Keratinocyte (primary cell): ENCODE results near the gene DPAGT1. TPM values are rescaled to one million over a fixed set of nuclear protein-coding genes. Genes with fewer than 3 reads are reported as not detected.

Experiments
- DNase-seq: peaks from one replicate; pipeline ENCODE4 v3.0.0-alpha.2; 2011; ENCODE audit warnings: low read depth, missing footprints, low spot score
- FAIRE-seq: peaks from 2 replicates; lab custom pipeline; 2011; peaks lifted over from hg19 to GRCh38; lab: Jason Lieb, UNC
- H2AFZ ChIP-seq: 2 replicates; pipeline ENCODE4 v1.6.0; 2012; ENCODE audit warnings: low read length, control low read depth, inconsistent platforms; ENCODE audit not compliant: control insufficient read depth
- H3K27ac ChIP-seq: 2 replicates; pipeline ENCODE4 v1.5.1; 2011; ENCODE audit warnings: low read length; ENCODE audit not compliant: control insufficient read depth, insufficient read depth
- H3K27me3 ChIP-seq: 3 replicates; pipeline ENCODE4 v1.6.0; 2011; ENCODE audit warnings: low read length; ENCODE audit not compliant: control insufficient read depth, insufficient read depth; ENCODE audit errors: extremely low read depth
- H3K36me3 ChIP-seq, 2 experiments: 2 replicates in 1 of 2; 3 replicates in 1 of 2; pipeline ENCODE4 v1.5.1; 2011; ENCODE audit warnings: low read length in 2 of 2, mild to moderate bottlenecking in 1 of 2; ENCODE audit not compliant: control insufficient read depth in 2 of 2, insufficient read depth in 2 of 2; ENCODE audit errors: extremely low read depth in 1 of 2
- H3K4me1 ChIP-seq: 3 replicates; pipeline ENCODE4 v1.5.1; 2011; ENCODE audit warnings: low read length; ENCODE audit not compliant: control insufficient read depth, insufficient read depth; ENCODE audit errors: extremely low read depth
- H3K4me2 ChIP-seq: 3 replicates; pipeline ENCODE4 v1.6.0; 2011; ENCODE audit warnings: low read depth, low read length; ENCODE audit not compliant: control insufficient read depth, insufficient read depth; ENCODE audit errors: extremely low read depth
- H3K4me3 ChIP-seq, 3 experiments: fragments of 200-600 bp in 1 of 3; sonication (generic) in 1 of 3; 2 replicates in 2 of 3; 3 replicates in 1 of 3; pipeline ENCODE4 v1.5.1; 2011 to 2016; ENCODE audit warnings: low read length in 3 of 3, mild to moderate bottlenecking in 3 of 3, control low read depth in 2 of 3, inconsistent platforms in 1 of 3, low read depth in 1 of 3, mixed read lengths in 1 of 3, mixed run types in 1 of 3, moderate library complexity in 1 of 3; ENCODE audit not compliant: control insufficient read depth in 2 of 3, insufficient read depth in 2 of 3; ENCODE audit errors: extremely low read depth in 1 of 3
- H3K79me2 ChIP-seq: 2 replicates; pipeline ENCODE4 v1.6.0; 2012; ENCODE audit warnings: low read length; ENCODE audit not compliant: control insufficient read depth, insufficient read depth
- H3K9ac ChIP-seq: 3 replicates; pipeline ENCODE4 v1.6.0; 2011; ENCODE audit warnings: low read length; ENCODE audit not compliant: control insufficient read depth, insufficient read depth; ENCODE audit errors: extremely low read depth
- H3K9me1 ChIP-seq: 3 replicates; pipeline ENCODE4 v1.6.0; 2011; ENCODE audit warnings: low read length; ENCODE audit not compliant: control insufficient read depth, insufficient read depth; ENCODE audit errors: extremely low read depth
- H3K9me3 ChIP-seq: 2 replicates; pipeline ENCODE4 v1.5.1; 2012; ENCODE audit warnings: low read depth, low read length; ENCODE audit not compliant: control insufficient read depth
- H4K20me1 ChIP-seq: 3 replicates; pipeline ENCODE4 v1.6.0; 2011; ENCODE audit warnings: low read length; ENCODE audit not compliant: control insufficient read depth, insufficient read depth; ENCODE audit errors: extremely low read depth
- CTCF ChIP-seq, 3 experiments: IDR thresholded peaks in 1 of 3; conservative IDR thresholded peaks in 1 of 3; optimal IDR thresholded peaks in 1 of 3; 2 replicates in 2 of 3; 3 replicates in 1 of 3; pipeline versions ENCODE3 to v1.5.1; 2011; ENCODE audit warnings: low read length in 3 of 3, mild to moderate bottlenecking in 3 of 3, moderate library complexity in 2 of 3, control low read depth in 1 of 3, inconsistent platforms in 1 of 3; ENCODE audit not compliant: insufficient read depth in 2 of 3; ENCODE audit errors: extremely low read depth in 1 of 3
- EZH2 ChIP-seq: IDR thresholded peaks from one replicate; pipeline ENCODE4 v1.6.1; 2012; ENCODE audit warnings: inconsistent platforms, mild to moderate bottlenecking, low read length, moderate library complexity
- dilution Hi-C: fragments of 300-500 bp; cut with MboI; formaldehyde crosslinking; loops from one replicate; pipeline ENCODE4 v1.7.0; 2020; ENCODE audit warnings: low sequenced_read_pairs; ENCODE audit not compliant: extremely low pct_ligation_motif_present
- polyA minus RNA-seq, 3 experiments: library from RNA; depleted of rRNA, polyadenylated mRNA; stranded (reverse); fragments of >200 nt; gene quantifications; 1 replicate in 1 of 3; 2 replicates in 1 of 3; 3 replicates in 1 of 3; pipeline ENCODE4 v1.2.3, GENCODE V29; 2011
- polyA plus RNA-seq, 5 experiments: library from polyadenylated mRNA; depleted of rRNA in 3 of 5; stranded (reverse) in 3 of 5; stranded (forward) in 1 of 5; unstranded in 1 of 5; fragments of >200 nt; gene quantifications; 1 replicate in 1 of 5; 2 replicates in 3 of 5; 3 replicates in 1 of 5; pipeline versions ENCODE4 v1.2.1 to v1.2.3, GENCODE V29; 2011 to 2012; ENCODE audit warnings: missing spikeins in 2 of 5, low read depth in 1 of 5, low replicate concordance in 1 of 5

DPAGT1 gene
- polyA plus RNA-seq (59.7 to 75.4 TPM (median 60.4 TPM) in 3 replicates), polyA minus RNA-seq (91.8 to 112 TPM (median 99.5 TPM) in 3 replicates)
- polyA plus RNA-seq (2011; ENCODE audit: low read depth): 10.2 TPM
- 35.9 and 52.5 TPM in 2 replicates for polyA plus RNA-seq (2011; cell fraction: cytosol; rRNA removed)
- polyA plus RNA-seq (2011; cell fraction: nucleus; rRNA removed): 189 and 239 TPM in 2 replicates
- polyA plus RNA-seq (2012; ENCODE audit: low replicate concordance): 28.4 and 34.3 TPM in 2 replicates
- 50.5 TPM for polyA minus RNA-seq (2011; cell fraction: cytosol; rRNA and poly(A)+ RNA removed)
- polyA minus RNA-seq (2011; cell fraction: nucleus; rRNA and poly(A)+ RNA removed): 85.9 and 92.7 TPM in 2 replicates

- H3K4me3 ChIP-seq: peak within 1 kb of the TSS; percentile 82 to 86 (median 86)
- peaks cover 7 to 15% of the 10 kb centered on the region in 2 experiments for H3K36me3 ChIP-seq
- peak within 1 kb of the TSS; percentile 98 for H2AFZ ChIP-seq
- peak; percentile 78 for DNase-seq
- peak within 1 kb of the TSS; percentile 99 for H3K27ac ChIP-seq
- peak within 1 kb of the TSS; percentile 97 for H3K4me2 ChIP-seq
- no peaks in the 10 kb centered on the region for H3K27me3 ChIP-seq
- H3K9me3 ChIP-seq: no peaks in the 10 kb centered on the region
- peak; percentile 76 for FAIRE-seq
- peaks cover 28% of the 10 kb centered on the region for H3K4me1 ChIP-seq
- TF ChIP-seq EZH2 (no peak), CTCF (optimal IDR thresholded peaks at IDR 0.05 in 1 of 3, IDR thresholded peaks at IDR 0.05 in 1 of 3, conservative IDR thresholded peaks at IDR 0.05 in 1 of 3; ENCODE audit: extremely low read depth in 1 of 3, insufficient read depth in 2 of 3, low read length in 3 of 3) (no peak)
- H3K79me2 ChIP-seq: peaks cover 20% of the 10 kb centered on the region
- no peaks in the 10 kb centered on the region for H4K20me1 ChIP-seq
- H3K9ac ChIP-seq: peak within 1 kb of the TSS; percentile 91
- dilution Hi-C loops: no loop called here
- H3K9me1 ChIP-seq: no peaks in the 10 kb centered on the region
These were observed at the start of gene DPAGT1 for GRCh38 chr11:119101759-119102423. DPAGT1 (minus strand) TSS chr11:119101853; CDS start chr11:119101655, 198 bp downstream.

- Histone ChIP-seq H3K36me3 (no peaks in the 10 kb centered on the region), H3K4me2 (no peak overlapping the region), H3K27me3 (peaks cover 37% of the 10 kb centered on the region), H3K27ac (no peak overlapping the region), H3K4me3 (no peak overlapping the region), H3K4me1 (peaks cover 9% of the 10 kb centered on the region), H3K9me3 (no peaks in the 10 kb centered on the region), H3K79me2 (no peaks in the 10 kb centered on the region), H4K20me1 (no peaks in the 10 kb centered on the region), H3K9ac (no peak overlapping the region), H2AFZ (no peak overlapping the region), H3K9me1 (no peaks in the 10 kb centered on the region)
- dilution Hi-C loops: no loop called here
- no peak for DNase-seq
- FAIRE-seq: no peak
- no peak for TF ChIP-seq CTCF (optimal IDR thresholded peaks at IDR 0.05 in 1 of 3, IDR thresholded peaks at IDR 0.05 in 1 of 3, conservative IDR thresholded peaks at IDR 0.05 in 1 of 3; ENCODE audit: extremely low read depth in 1 of 3, insufficient read depth in 2 of 3, low read length in 3 of 3)
- TF ChIP-seq EZH2: peak; percentile 24
These were observed 48.2 kb upstream of the DPAGT1 start for GRCh38 chr11:119149786-119150275.
